HG03457 (cell line): ENCODE data around the gene PHC3.
A peak's percentile ranks its signal among the peaks of the same experiment; 100 is the strongest.

Source experiments
- ATAC-seq: cut with Tn5 transposase; IDR thresholded peaks from one replicate; pipeline ENCODE4 v1.9.1; 2021; ENCODE audit warnings: moderate number of reproducible peaks; ENCODE audit not compliant: unreplicated experiment

Gene PHC3

GRCh38 chr3:170044795-170045244 is 136.7 kb downstream of the PHC3 start:
- ATAC-seq = peak; percentile 75

GRCh38 chr3:170044271-170044670 is 137.3 kb downstream of the PHC3 start:
- no peak for ATAC-seq

- ATAC-seq = no peak
These were observed 138.0 kb downstream of the PHC3 start for GRCh38 chr3:170043506-170043905.

- no peak for ATAC-seq
These were observed 141.1 kb downstream of the PHC3 start for GRCh38 chr3:170040418-170040817.

- ATAC-seq = no peak
These were observed 143.0 kb downstream of the PHC3 start for GRCh38 chr3:170038434-170039110.
